CD4-positive, alpha-beta T cell (primary cell): ENCODE results near the gene TMEFF1. TPM values are rescaled to one million over a fixed set of nuclear protein-coding genes. Genes with fewer than 3 reads are reported as not detected.

ENCODE experiments used
- ATAC-seq: fragments of 200-7000 bp; cut with Tn5 transposase; one replicate; pipeline ENCODE4 v1.10.0; 2022; ENCODE audit warnings: mild to moderate bottlenecking; ENCODE audit not compliant: poor library complexity
- CTCF ChIA-PET: fragments of 350-600 bp; sonication (Branson Sonifier 250); formaldehyde crosslinking; loops from one replicate; lab custom pipeline; 2021; ENCODE audit warnings: antibody characterized with exemption, inconsistent platforms; lab: Charles Lee
- POLR2A ChIA-PET: fragments of 350-600 bp; sonication (Branson Sonifier 250); formaldehyde crosslinking; loops from one replicate; lab custom pipeline; 2021; ENCODE audit warnings: antibody characterized with exemption, inconsistent platforms; lab: Charles Lee
- DNase-seq, 14 experiments: peaks; one replicate each; pipeline ENCODE4 v3.0.0-alpha.2; 2013 to 2020; ENCODE audit warnings: mixed read lengths in 2 of 14
- H3K27ac ChIP-seq, 2 donors: one replicate each; pipeline versions ENCODE4 v1.5.1 to v1.7.0; 2013; ENCODE audit warnings: low read length in 2 of 2, low read depth in 1 of 2, mild to moderate bottlenecking in 1 of 2
- H3K27me3 ChIP-seq, 2 experiments: 1 replicate in 1 of 2; 2 replicates in 1 of 2; pipeline versions ENCODE4 v1.6.1 to v1.7.0; 2013; ENCODE audit warnings: low read length in 2 of 2, control low read depth in 1 of 2, mild to moderate bottlenecking in 1 of 2, moderate library complexity in 1 of 2; ENCODE audit not compliant: insufficient read depth in 2 of 2, control insufficient read depth in 1 of 2
- H3K36me3 ChIP-seq: one replicate; pipeline ENCODE4 v1.6.1; 2013; ENCODE audit warnings: low read length, control low read depth; ENCODE audit not compliant: insufficient read depth
- H3K4me1 ChIP-seq: one replicate; pipeline ENCODE4 v1.6.1; 2013; ENCODE audit warnings: low read length, control low read depth; ENCODE audit not compliant: insufficient read depth
- H3K4me3 ChIP-seq: one replicate; pipeline ENCODE4 v1.5.1; 2013; ENCODE audit warnings: mild to moderate bottlenecking, low read length, moderate library complexity
- H3K9me3 ChIP-seq, 2 experiments: 1 replicate in 1 of 2; 2 replicates in 1 of 2; pipeline versions ENCODE4 v1.6.1 to v1.7.0; 2013; ENCODE audit warnings: low read length in 2 of 2, mild to moderate bottlenecking in 2 of 2, control low read depth in 1 of 2, moderate library complexity in 1 of 2; ENCODE audit not compliant: control insufficient read depth in 1 of 2, insufficient read depth in 1 of 2
- H3K27ac Mint-ChIP-seq: one replicate; pipeline ENCODE4 v1.8.0; 2020; ENCODE audit warnings: mixed read lengths
- H3K27me3 Mint-ChIP-seq: one replicate; pipeline ENCODE4 v1.8.0; 2021; ENCODE audit warnings: mixed read lengths
- H3K36me3 Mint-ChIP-seq: one replicate; pipeline ENCODE4 v1.8.0; 2021; ENCODE audit warnings: low read depth, mixed read lengths
- H3K4me1 Mint-ChIP-seq: one replicate; pipeline ENCODE4 v1.8.0; 2021; ENCODE audit warnings: low read depth, mixed read lengths
- H3K4me3 Mint-ChIP-seq: one replicate; pipeline ENCODE4 v1.8.0; 2020; ENCODE audit warnings: mild to moderate bottlenecking, mixed read lengths
- H3K9me3 Mint-ChIP-seq: one replicate; pipeline ENCODE4 v1.8.0; 2020; ENCODE audit warnings: mixed read lengths
- intact Hi-C, 2 experiments: fragments of 100-400 bp; cut with DNase I in 1 of 2; cut with micrococcal nuclease in 1 of 2; formaldehyde crosslinking; loops; one replicate each; pipeline versions ENCODE4 v1.15.1 to v1.9.0; 2023 to 2025; cut with DNase I, micrococcal nuclease
- total RNA-seq, 174 experiments: library from RNA in 2 of 174; stranded (reverse) in 2 of 174; gene quantifications; one replicate each; pipeline ENCODE4 v1.2.3 and lab custom pipeline; 2021 to 2026
- TF ChIP-seq, protein P1 (sequence below): fragments of 200-600 bp; IDR thresholded peaks from one replicate; pipeline ENCODE4 v1.8.0; 2022; ENCODE audit warnings: antibody characterized with exemption, mild to moderate bottlenecking

Gene TMEFF1
- total RNA-seq, 2 experiments from 2014 or later, result not detected

DNA sequence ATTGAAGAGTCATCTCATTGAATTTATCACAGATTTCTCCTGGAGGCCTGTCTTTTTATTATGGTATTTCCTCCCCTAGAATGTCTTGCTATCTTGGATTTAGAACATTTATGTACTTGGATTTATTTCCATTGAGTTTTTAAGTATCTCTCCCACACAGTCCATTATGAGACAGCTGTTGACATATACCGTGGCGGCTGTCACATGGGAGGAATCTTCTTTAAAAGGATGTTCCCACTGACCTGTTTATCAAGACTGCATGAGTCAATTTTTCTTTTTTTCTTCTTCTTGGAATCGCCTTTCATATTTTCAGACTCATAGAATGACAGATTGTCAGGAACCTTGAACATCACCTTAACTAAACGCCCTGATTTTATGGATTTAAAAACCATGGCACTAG, 102.1 kb downstream of the TMEFF1 start:
- H3K4me1 Mint-ChIP-seq, result no peaks in the 10 kb centered on the region
- no peaks in the 10 kb centered on the region for H3K36me3 ChIP-seq
- POLR2A ChIA-PET, result no interaction called here

DNA sequence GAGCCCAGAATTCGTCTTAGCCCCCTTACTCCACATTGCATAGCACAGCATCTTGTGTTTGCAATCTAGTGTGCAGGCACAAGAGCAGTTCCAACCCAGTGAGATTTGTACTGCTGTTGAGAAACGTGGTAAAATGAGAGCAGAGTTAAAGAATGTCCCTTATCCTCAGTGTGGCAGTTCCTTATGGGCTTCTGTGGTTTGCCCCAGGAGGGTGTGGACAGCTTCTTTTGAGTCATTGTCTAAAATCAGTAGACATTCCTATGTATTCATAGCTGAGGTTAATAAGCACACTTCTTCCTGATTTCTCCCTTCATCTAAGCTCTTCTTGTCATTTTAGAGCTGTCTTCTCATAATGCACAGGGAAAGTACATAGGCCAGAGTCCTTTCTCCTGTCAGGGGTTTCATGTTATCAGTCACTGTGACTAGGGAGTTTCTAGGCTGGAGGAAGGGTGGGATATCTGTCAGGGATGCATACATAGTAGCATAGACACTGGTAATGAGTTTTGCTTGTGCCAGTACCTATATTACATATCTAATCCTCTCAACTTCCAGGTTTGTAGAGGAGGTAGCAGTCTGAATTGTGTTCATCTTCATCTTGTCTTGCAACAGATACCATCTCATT, 102.9 kb downstream of the TMEFF1 start:
- TF ChIP-seq, protein P1, sequence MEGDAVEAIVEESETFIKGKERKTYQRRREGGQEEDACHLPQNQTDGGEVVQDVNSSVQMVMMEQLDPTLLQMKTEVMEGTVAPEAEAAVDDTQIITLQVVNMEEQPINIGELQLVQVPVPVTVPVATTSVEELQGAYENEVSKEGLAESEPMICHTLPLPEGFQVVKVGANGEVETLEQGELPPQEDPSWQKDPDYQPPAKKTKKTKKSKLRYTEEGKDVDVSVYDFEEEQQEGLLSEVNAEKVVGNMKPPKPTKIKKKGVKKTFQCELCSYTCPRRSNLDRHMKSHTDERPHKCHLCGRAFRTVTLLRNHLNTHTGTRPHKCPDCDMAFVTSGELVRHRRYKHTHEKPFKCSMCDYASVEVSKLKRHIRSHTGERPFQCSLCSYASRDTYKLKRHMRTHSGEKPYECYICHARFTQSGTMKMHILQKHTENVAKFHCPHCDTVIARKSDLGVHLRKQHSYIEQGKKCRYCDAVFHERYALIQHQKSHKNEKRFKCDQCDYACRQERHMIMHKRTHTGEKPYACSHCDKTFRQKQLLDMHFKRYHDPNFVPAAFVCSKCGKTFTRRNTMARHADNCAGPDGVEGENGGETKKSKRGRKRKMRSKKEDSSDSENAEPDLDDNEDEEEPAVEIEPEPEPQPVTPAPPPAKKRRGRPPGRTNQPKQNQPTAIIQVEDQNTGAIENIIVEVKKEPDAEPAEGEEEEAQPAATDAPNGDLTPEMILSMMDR, result no peak
- no peak overlapping the region for H3K27ac ChIP-seq
- CTCF ChIA-PET, result no interaction called here
- ATAC-seq (no peak), DNase-seq (no peak)
- Mint-ChIP-seq H3K9me3 (no peaks in the 10 kb centered on the region), H3K4me3 (no peak overlapping the region), H3K36me3 (no peaks in the 10 kb centered on the region), H3K27ac (no peak overlapping the region), H3K4me1 (no peaks in the 10 kb centered on the region), H3K27me3 (no peaks in the 10 kb centered on the region)
- no peaks in the 10 kb centered on the region for H3K27me3 ChIP-seq
- no peaks in the 10 kb centered on the region for H3K4me1 ChIP-seq
- no peaks in the 10 kb centered on the region for H3K9me3 ChIP-seq
- intact Hi-C loops, result loop anchor here in 1 of 2 experiments (10.0 kb wide), 1 partner anchor 61 kb away; no protein-coding TSS in a partner anchor
- H3K36me3 ChIP-seq, result no peaks in the 10 kb centered on the region
- no peak overlapping the region for H3K4me3 ChIP-seq
- POLR2A ChIA-PET, result no interaction called here

More for the DNA sequence above, 102.1 kb downstream of the TMEFF1 start:
- no peak for DNase-seq
- Histone ChIP-seq H3K4me3 (no peak overlapping the region), H3K4me1 (no peaks in the 10 kb centered on the region), H3K27ac (no peak overlapping the region), H3K9me3 (no peaks in the 10 kb centered on the region), H3K27me3 (no peaks in the 10 kb centered on the region)
- Mint-ChIP-seq H3K9me3 (no peaks in the 10 kb centered on the region), H3K4me3 (no peak overlapping the region), H3K36me3 (no peaks in the 10 kb centered on the region), H3K27me3 (no peaks in the 10 kb centered on the region), H3K27ac (no peak overlapping the region)
- CTCF ChIA-PET, result no interaction called here
- intact Hi-C loops, result loop anchor here in 1 of 2 experiments (10.0 kb wide), 1 partner anchor 60 kb away; no protein-coding TSS in a partner anchor
- TF ChIP-seq, protein P1, result no peak
- ATAC-seq, result no peak

DNA sequence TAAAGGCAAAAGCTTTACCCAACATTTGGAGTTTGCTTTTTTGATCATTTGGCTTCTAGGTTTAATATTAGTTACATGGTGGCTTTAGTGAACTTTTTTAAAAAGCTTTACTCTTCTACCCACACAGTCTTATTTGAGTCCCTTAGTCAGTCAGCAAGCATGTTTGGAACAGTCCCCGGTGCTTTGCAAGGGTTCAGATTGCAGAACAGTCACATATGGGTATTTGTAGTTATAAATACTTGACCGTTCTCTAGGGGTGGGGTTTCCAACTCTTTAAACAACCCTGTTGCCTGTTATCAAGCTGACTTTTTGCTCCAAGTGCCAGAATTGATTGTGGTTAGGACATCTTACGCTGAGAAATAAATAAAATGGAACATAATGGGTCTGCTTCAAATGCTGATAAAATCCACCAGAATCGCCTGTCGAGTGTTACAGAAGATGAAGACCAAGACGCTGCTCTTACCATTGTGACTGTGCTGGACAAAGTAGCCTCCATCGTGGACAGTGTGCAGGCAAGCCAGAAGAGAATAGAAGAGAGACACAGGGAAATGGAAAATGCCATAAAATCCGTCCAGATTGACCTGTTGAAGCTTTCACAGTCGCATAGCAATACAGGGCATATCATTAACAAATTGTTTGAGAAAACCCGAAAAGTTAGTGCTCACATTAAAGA, 105.0 kb downstream of the TMEFF1 start, which contains the start of gene CAVIN4:
TSS of gene CAVIN4 (plus strand) at position 304 of the 673 bp plus-strand sequence. CDS start at position 369, 65 bp downstream.
- no peak for DNase-seq
- Mint-ChIP-seq H3K9me3 (no peaks in the 10 kb centered on the region), H3K4me1 (no peaks in the 10 kb centered on the region), H3K27me3 (no peaks in the 10 kb centered on the region), H3K36me3 (no peaks in the 10 kb centered on the region), H3K4me3 (no peak within 1 kb of the TSS), H3K27ac (no peak within 1 kb of the TSS)
- Histone ChIP-seq H3K4me3 (no peak within 1 kb of the TSS), H3K27ac (no peak within 1 kb of the TSS), H3K4me1 (no peaks in the 10 kb centered on the region), H3K9me3 (no peaks in the 10 kb centered on the region), H3K27me3 (peaks cover 0 to 2% of the 10 kb centered on the region in 2 experiments), H3K36me3 (no peaks in the 10 kb centered on the region)
- ChIA-PET POLR2A (no interaction called here), CTCF (no interaction called here)
- TF ChIP-seq, protein P1, result no peak
- ATAC-seq, result no peak
- intact Hi-C loops, result loop anchor here in 1 of 2 experiments (10.0 kb wide), 1 partner anchor 63 kb away; no protein-coding TSS in a partner anchor
